Measurements from ENCODE around the gene C11orf86. TPM values are rescaled to one million over a fixed set of nuclear protein-coding genes. Genes with fewer than 3 reads are reported as not detected.

Gene C11orf86
- total RNA-seq, 1 donor from 2014 or later = not detected

DNA sequence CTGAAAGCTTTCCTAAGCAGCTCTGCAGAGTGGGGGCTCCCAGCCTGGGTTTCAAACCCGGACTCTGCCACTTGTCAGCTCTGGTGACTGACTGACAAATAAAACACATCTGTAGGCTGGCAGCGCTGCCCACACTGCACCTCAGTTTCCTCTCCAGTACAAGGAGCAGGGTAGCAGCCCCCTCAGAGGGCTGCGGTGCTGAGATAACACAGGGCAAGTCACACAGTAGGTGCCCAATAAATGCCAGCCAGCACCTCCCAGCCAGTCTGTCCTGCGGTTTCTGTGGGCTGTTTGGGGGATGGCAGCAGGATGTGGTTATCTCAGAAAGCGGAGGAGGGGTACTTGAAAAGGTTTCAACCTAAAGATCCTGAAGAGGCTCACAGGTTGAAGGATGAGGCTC is 49.3 kb downstream of the C11orf86 start:
- DNase-seq (ENCODE audit: low spot score) = no peak

DNA sequence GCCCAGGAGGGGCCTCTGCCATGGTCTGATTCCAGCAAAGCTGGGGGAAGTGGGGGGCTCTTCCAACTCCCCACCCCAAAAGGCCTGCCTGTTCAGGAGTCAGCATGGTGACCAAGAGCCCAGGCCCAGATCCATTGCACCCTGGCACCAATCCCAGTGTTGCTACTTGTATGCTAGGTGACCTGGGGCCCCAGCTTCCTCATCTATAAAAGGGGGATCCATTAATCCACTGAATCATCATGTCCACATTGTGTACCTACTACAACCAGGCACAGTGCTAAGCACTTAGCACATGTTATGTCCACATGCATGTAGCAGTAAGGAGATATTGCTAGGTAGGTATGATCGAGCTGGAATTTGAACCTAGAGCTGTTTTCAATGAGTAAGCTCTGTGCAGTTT is 49.9 kb downstream of the C11orf86 start:
- no peak for DNase-seq (ENCODE audit: low spot score)

DNA sequence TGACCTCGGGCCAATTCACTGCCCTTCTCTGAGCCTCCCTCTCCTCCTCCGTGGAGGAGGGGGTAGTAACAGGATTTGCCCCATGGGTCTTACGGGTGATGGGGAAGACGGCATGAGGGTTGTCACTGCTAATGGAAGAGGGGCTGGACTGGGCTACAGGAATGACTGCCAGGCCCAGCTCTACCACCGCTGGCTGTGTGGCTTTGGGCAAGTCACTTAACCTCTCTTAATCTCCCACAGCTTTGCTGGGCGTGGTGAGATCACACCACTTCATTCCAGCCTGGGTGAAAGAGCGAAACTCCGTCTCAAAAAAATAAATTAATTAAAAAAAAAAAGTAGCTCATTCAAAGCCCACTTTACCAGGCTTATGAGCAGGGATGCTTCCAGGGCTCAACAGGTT is 50.6 kb downstream of the C11orf86 start:
- no peak for DNase-seq (ENCODE audit: low spot score)

Other genes starting within 250 kb of the C11orf86 start
- gene SPTBN2, start 246.1 kb upstream of the C11orf86 start, total RNA-seq (ENCODE audit: insufficient read depth, low replicate concordance) = 46.5 TPM
- gene RCE1, start 131.9 kb upstream of the C11orf86 start, total RNA-seq (ENCODE audit: insufficient read depth, low replicate concordance) = 12.3 TPM
- 4.6 TPM for gene LRFN4, start 118.2 kb upstream of the C11orf86 start, total RNA-seq (ENCODE audit: insufficient read depth, low replicate concordance)
- 30.3 TPM for gene PC, start 16.9 kb upstream of the C11orf86 start, total RNA-seq (ENCODE audit: insufficient read depth, low replicate concordance)
- 3.1 TPM for gene SYT12, start 47.8 kb downstream of the C11orf86 start, total RNA-seq (ENCODE audit: insufficient read depth, low replicate concordance)
- 15.2 TPM for gene RHOD, start 81.5 kb downstream of the C11orf86 start, total RNA-seq (ENCODE audit: insufficient read depth, low replicate concordance)
- 44.1 TPM for gene KDM2A, start 144.0 kb downstream of the C11orf86 start, total RNA-seq (ENCODE audit: insufficient read depth, low replicate concordance)

Data from umbilical cord (tissue), 2 donors.